Fibroblast of pulmonary artery (primary cell): Measurements from ENCODE around the gene GPR18.

Source experiments
- DNase-seq: peaks from one replicate; pipeline ENCODE4 v3.0.0-alpha.2; 2010; ENCODE audit warnings: low read depth
- H3K4me3 ChIP-seq: replicated peaks from 2 replicates; pipeline ENCODE4 v1.5.1; 2011; ENCODE audit warnings: low read depth, mild to moderate bottlenecking, control low read depth, low read length, moderate library complexity
- CTCF ChIP-seq: IDR thresholded peaks from 2 replicates; pipeline ENCODE4 v1.5.1; 2011; ENCODE audit warnings: mild to moderate bottlenecking, control low read depth, low read length, inconsistent platforms; ENCODE audit errors: missing control alignments

GPR18 gene

GRCh38 chr13:99303863-99304521 is 45.8 kb upstream of the GPR18 start:
- H3K4me3 ChIP-seq: no peak overlapping the region
- DNase-seq: no peak

GRCh38 chr13:99302637-99303505 is 44.7 kb upstream of the GPR18 start:
- TF ChIP-seq CTCF: no peak
- no peak overlapping the region for H3K4me3 ChIP-seq
- DNase-seq: no peak

More at GRCh38 chr13:99303863-99304521, 45.8 kb upstream of the GPR18 start:
- no peak for TF ChIP-seq CTCF

GRCh38 chr13:99301913-99302636 is 43.9 kb upstream of the GPR18 start:
- TF ChIP-seq CTCF: no peak
- no peak for DNase-seq
- H3K4me3 ChIP-seq: no peak overlapping the region

- no peak for DNase-seq
- TF ChIP-seq CTCF: no peak
- H3K4me3 ChIP-seq: no peak overlapping the region
These were observed 43.1 kb upstream of the GPR18 start for GRCh38 chr13:99301056-99301838.

GRCh38 chr13:99299920-99300341 is 41.8 kb upstream of the GPR18 start:
- TF ChIP-seq CTCF: no peak
- DNase-seq: no peak
- no peak overlapping the region for H3K4me3 ChIP-seq

GRCh38 chr13:99299256-99299919 is 41.2 kb upstream of the GPR18 start:
- no peak for DNase-seq
- no peak overlapping the region for H3K4me3 ChIP-seq
- TF ChIP-seq CTCF: no peak
